K562 (cell line): ENCODE data around the gene RPEL1. TPM values are rescaled to one million over a fixed set of nuclear protein-coding genes. Genes with fewer than 3 reads are reported as not detected.

Experiments
- ATAC-seq: fragments of 200-7000 bp; cut with Tn5 transposase; 3 replicates; pipeline ENCODE4 v1.9.1; 2020; ENCODE audit warnings: moderate library complexity
- BruUV-seq: library from RNA; stranded (reverse); fragments of 400-500 nt; replicated peaks from 2 replicates; lab custom pipeline; 2021; lab: Mats Ljungman, UMichigan
- CTCF ChIA-PET: fragments of 300-600 bp; formaldehyde crosslinking; extraction: SDS; loops from one replicate; lab custom pipeline; 2021; ENCODE audit warnings: low intra/inter-chr PET ratio; lab: Yijun Ruan, JAX
- POLR2A ChIA-PET: fragments of 300-600, 350-650 bp; sonication (Branson Sonifier 250); formaldehyde crosslinking; extraction: SDS; loops from one replicate; lab custom pipeline; 2021; ENCODE audit warnings: antibody characterized with exemption, inconsistent platforms; lab: Yijun Ruan, JAX
- DNase-seq, 4 experiments: peaks; one replicate each; pipeline versions ENCODE4 v3.0.0 to v3.0.0-alpha.2; 2011 to 2018; ENCODE audit warnings: low spot score in 3 of 4, mixed read lengths in 3 of 4; ENCODE audit errors: extremely low read depth in 1 of 4
- FAIRE-seq: peaks from 2 replicates; lab custom pipeline; 2011; peaks lifted over from hg19 to GRCh38; lab: Jason Lieb, UNC
- H2AFZ ChIP-seq: 2 replicates; pipeline ENCODE4 v1.6.0; 2011; ENCODE audit warnings: low read depth, low read length, control low read depth, inconsistent platforms
- H3K27ac ChIP-seq: fragments of 200-600 bp; 3 replicates; pipeline ENCODE4 v1.8.0; 2011; ENCODE audit warnings: low read depth, mild to moderate bottlenecking, control low read depth, inconsistent platforms, low read length, moderate library complexity, mixed read lengths; ENCODE audit errors: extremely low read depth
- H3K27me3 ChIP-seq, 2 experiments: fragments of 300-600 bp in 1 of 2; 2 replicates in 1 of 2; 3 replicates in 1 of 2; pipeline versions ENCODE4 v1.6.0 to v1.8.0; 2011; ENCODE audit warnings: inconsistent platforms in 2 of 2, low read length in 2 of 2, mild to moderate bottlenecking in 1 of 2, mixed read lengths in 1 of 2, moderate library complexity in 1 of 2; ENCODE audit not compliant: control insufficient read depth in 2 of 2, insufficient read depth in 2 of 2
- H3K36me3 ChIP-seq: fragments of 300-600 bp; 3 replicates; pipeline ENCODE4 v1.8.0; 2011; ENCODE audit warnings: mild to moderate bottlenecking, low read length, inconsistent platforms; ENCODE audit not compliant: control insufficient read depth, insufficient read depth
- H3K4me1 ChIP-seq, 2 experiments: fragments of 200-600 bp in 1 of 2; replicated peaks in 1 of 2; 2 replicates in 1 of 2; 3 replicates in 1 of 2; pipeline versions ENCODE4 v1.5.1 to v1.8.0; 2011; ENCODE audit warnings: inconsistent platforms in 2 of 2, low read length in 2 of 2, mild to moderate bottlenecking in 1 of 2, mixed read lengths in 1 of 2, moderate library complexity in 1 of 2; ENCODE audit not compliant: control insufficient read depth in 2 of 2, insufficient read depth in 2 of 2
- H3K4me2 ChIP-seq: 2 replicates; pipeline ENCODE4 v1.6.1; 2011; ENCODE audit warnings: low read length, control low read depth, inconsistent platforms, mixed read lengths; ENCODE audit not compliant: insufficient read depth
- H3K4me3 ChIP-seq: fragments of 200-600 bp; sonication (generic), shearing (Covaris generic); 2 replicates; pipeline ENCODE4 v1.5.1; 2016; ENCODE audit warnings: control low read depth, inconsistent platforms
- H3K79me2 ChIP-seq: fragments of 200-600 bp; 3 replicates; pipeline ENCODE4 v1.8.0; 2011; ENCODE audit warnings: low read length, inconsistent platforms; ENCODE audit not compliant: control insufficient read depth, insufficient read depth
- H3K9ac ChIP-seq, 2 experiments: 2 replicates each; pipeline versions ENCODE4 v1.6.0 to v1.6.1; 2011; ENCODE audit warnings: low read depth in 2 of 2, low read length in 2 of 2, control low read depth in 1 of 2, inconsistent platforms in 1 of 2, mild to moderate bottlenecking in 1 of 2, mixed read lengths in 1 of 2; ENCODE audit not compliant: insufficient read depth in 1 of 2
- H3K9me1 ChIP-seq: one replicate; pipeline ENCODE4 v1.6.0; 2011; ENCODE audit warnings: inconsistent platforms, mild to moderate bottlenecking, low read length, moderate library complexity; ENCODE audit not compliant: control insufficient read depth, insufficient read depth
- H3K9me3 ChIP-seq: replicated peaks from 2 replicates; pipeline ENCODE4 v1.5.1; 2011; ENCODE audit warnings: low read depth, low read length, inconsistent platforms; ENCODE audit not compliant: control insufficient read depth, insufficient read depth
- H4K20me1 ChIP-seq: replicated peaks from 2 replicates; pipeline ENCODE4 v1.6.1; 2011; ENCODE audit warnings: low read length, inconsistent platforms, mixed read lengths; ENCODE audit not compliant: control insufficient read depth, insufficient read depth
- CBFA2T3 ChIP-seq: fragments of 450-650 bp; IDR thresholded peaks from 2 replicates; pipeline ENCODE4 v1.6.1; 2017
- CREM ChIP-seq: IDR thresholded peaks from 2 replicates; pipeline ENCODE4 v1.6.1; 2014; ENCODE audit warnings: antibody characterized with exemption, low read depth
- MIER1 ChIP-seq: fragments of 450-650 bp; IDR thresholded peaks from 2 replicates; pipeline ENCODE4 v1.6.1; 2016; ENCODE audit warnings: antibody characterized with exemption, mild to moderate bottlenecking, low read depth
- NCOA1 ChIP-seq: fragments of 450-650 bp; IDR thresholded peaks from 2 replicates; pipeline ENCODE4 v1.6.1; 2016; ENCODE audit warnings: low read depth
- POLR2H ChIP-seq: IDR thresholded peaks from 2 replicates; pipeline ENCODE4 v1.6.1; 2016; ENCODE audit warnings: missing genetic modification characterization, low read depth, mild to moderate bottlenecking, control low read depth, missing compliant biosample characterization, moderate library complexity
- ZNF263 ChIP-seq: sonication (generic); formaldehyde crosslinking; IDR thresholded peaks from 2 replicates; pipeline ENCODE4 v1.8.0; 2022; ENCODE audit warnings: mild to moderate bottlenecking, missing genetic modification reagents, borderline replicate concordance
- WGBS: fragments of 100-300 bp; shearing (Covaris generic); methylation state at CpG from one replicate; pipeline ENCODE4 v1.1.6; 2016; ENCODE audit warnings: low coverage, mixed read lengths; ENCODE audit not compliant: insufficient coverage; ENCODE audit errors: missing lambda C conversion rate; 5-methylcytosine and 5-hydroxymethylcytosine counted together
- in situ Hi-C: fragments of 300-500 bp; cut with MboI; formaldehyde crosslinking; loops from 4 replicates; pipeline ENCODE4 v1.15.0; 2018; ENCODE audit warnings: inconsistent platforms, mixed read lengths
- intact Hi-C: fragments of 100-400 bp; cut with micrococcal nuclease; formaldehyde crosslinking; loops from 2 replicates; pipeline ENCODE4 v1.14.2; 2022
- polyA plus RNA-seq, 8 experiments: library from polyadenylated mRNA; depleted of rRNA in 4 of 8; stranded (reverse) in 5 of 8; unstranded in 3 of 8; fragments of >200 nt; fragmentation: Nextera tagmentation in 2 of 8; fragmentation: Illumina TruSeq in 1 of 8; extraction: Ambion mirVana in 2 of 8; extraction: Trizol in 1 of 8; gene quantifications; 2 replicates each; pipeline versions ENCODE4 v1.2.1 to v1.2.3, GENCODE V29; 2011 to 2014; ENCODE audit warnings: inconsistent platforms in 1 of 8, missing spikeins in 1 of 8
- total RNA-seq, 7 experiments: library from RNA; depleted of rRNA in 6 of 7; stranded (reverse); fragments of >200 nt in 6 of 7; fragmentation: Illumina TruSeq in 2 of 7; extraction: Trizol in 2 of 7; gene quantifications; 2 replicates each; pipeline versions ENCODE4 v1.2.1 to v1.2.3, GENCODE V29; 2011 to 2021; ENCODE audit warnings: low replicate concordance in 1 of 7
- TF ChIP-seq, protein P1 (sequence below), 2 experiments: fragments of 450-650 bp; IDR thresholded peaks; 2 replicates each; pipeline ENCODE4 v1.6.1; 2018; ENCODE audit warnings: mild to moderate bottlenecking in 2 of 2, low read depth in 1 of 2; ENCODE audit not compliant: partially characterized antibody in 2 of 2
- TF ChIP-seq, protein P2 (sequence below): sonication (generic); formaldehyde crosslinking; IDR thresholded peaks from 2 replicates; pipeline ENCODE4 v1.8.0; 2022; ENCODE audit warnings: mild to moderate bottlenecking, missing genetic modification reagents

The RPEL1 gene
- total and polyA plus RNA-seq, 9 of the 15 experiments (the other 6 are each of a cell fraction or from before 2014, with no cell fraction given) = 0.04 to 0.15 (median 0.07) TPM; not detected in 4

DNA sequence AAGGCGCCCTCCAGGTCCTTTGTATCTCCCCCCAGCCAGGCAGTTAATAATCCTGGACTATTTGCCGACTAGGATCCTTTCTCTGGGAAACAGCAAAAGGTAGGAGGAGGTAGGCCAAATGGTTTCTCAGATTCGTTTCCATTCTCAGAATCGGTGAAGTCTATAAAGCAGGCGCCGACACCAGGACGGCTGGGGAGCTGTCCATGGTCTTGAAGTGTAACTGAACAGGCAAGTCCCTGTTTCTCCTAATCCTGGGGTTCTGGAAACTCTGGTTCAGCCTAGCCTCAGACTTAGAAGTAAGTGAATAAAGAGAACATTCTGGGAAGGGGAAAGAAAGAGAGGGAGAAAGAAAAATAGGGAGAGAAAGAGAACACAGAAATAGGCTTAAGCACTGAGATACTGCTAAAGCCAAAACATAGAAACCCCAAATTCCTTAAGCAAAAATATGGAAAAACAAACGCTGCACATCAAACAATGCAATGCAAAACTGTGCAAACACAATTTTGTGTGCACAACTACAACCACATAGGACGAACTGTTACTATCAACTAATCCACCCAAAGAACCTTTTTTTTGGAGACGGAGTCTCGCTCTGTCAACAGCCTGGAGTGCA is 20.1 kb downstream of the RPEL1 start:
- in situ Hi-C loops (no loop called here), intact Hi-C loops (no loop called here)
- no peaks in the 10 kb centered on the region for H3K79me2 ChIP-seq
- H4K20me1 ChIP-seq = no peaks in the 10 kb centered on the region
- H3K27me3 ChIP-seq = peaks cover 0 to 4% of the 10 kb centered on the region in 2 experiments; a peak in 1 of 5 replicates
- WGBS = 2% methylated on average over 9 of the region's 11 CpGs
- H3K9me1 ChIP-seq = no peaks in the 10 kb centered on the region
- no TSS peak for BruUV-seq
- no peak overlapping the region for H3K9ac ChIP-seq
- FAIRE-seq (peak; percentile 54), ATAC-seq (peak; percentile 67; the same call in 2 of the 3 replicates), DNase-seq (peak; percentile 21 to 66 (median 28))
- ChIA-PET CTCF (interaction anchor here (0.6 to 0.7 kb wide), 2 partner anchors 14 to 358 kb away, joined by 3 to 5 read pairs; no protein-coding TSS in a partner anchor), POLR2A (interaction anchor here (0.8 kb wide), 2 partner anchors 12 to 13 kb away, joined by 4 to 5 read pairs; no protein-coding TSS in a partner anchor)
- no peaks in the 10 kb centered on the region; a peak in 1 of 5 replicates for H3K4me1 ChIP-seq
- H3K4me3 ChIP-seq = no peak overlapping the region
- no peaks in the 10 kb centered on the region for H3K9me3 ChIP-seq
- H3K27ac ChIP-seq = no peak overlapping the region
- H3K4me2 ChIP-seq = no peak overlapping the region
- H2AFZ ChIP-seq = no peak overlapping the region
- H3K36me3 ChIP-seq = no peaks in the 10 kb centered on the region
- no peak for TF ChIP-seq CBFA2T3
- TF ChIP-seq CREM = 0 out of 2 replicates have a peak, but pooled peaks have one; percentile 14
- no peak for TF ChIP-seq POLR2H (tag)
- TF ChIP-seq NCOA1 = peak; percentile 56; the same call in 1 of the 2 replicates
- TF ChIP-seq, protein P1, sequence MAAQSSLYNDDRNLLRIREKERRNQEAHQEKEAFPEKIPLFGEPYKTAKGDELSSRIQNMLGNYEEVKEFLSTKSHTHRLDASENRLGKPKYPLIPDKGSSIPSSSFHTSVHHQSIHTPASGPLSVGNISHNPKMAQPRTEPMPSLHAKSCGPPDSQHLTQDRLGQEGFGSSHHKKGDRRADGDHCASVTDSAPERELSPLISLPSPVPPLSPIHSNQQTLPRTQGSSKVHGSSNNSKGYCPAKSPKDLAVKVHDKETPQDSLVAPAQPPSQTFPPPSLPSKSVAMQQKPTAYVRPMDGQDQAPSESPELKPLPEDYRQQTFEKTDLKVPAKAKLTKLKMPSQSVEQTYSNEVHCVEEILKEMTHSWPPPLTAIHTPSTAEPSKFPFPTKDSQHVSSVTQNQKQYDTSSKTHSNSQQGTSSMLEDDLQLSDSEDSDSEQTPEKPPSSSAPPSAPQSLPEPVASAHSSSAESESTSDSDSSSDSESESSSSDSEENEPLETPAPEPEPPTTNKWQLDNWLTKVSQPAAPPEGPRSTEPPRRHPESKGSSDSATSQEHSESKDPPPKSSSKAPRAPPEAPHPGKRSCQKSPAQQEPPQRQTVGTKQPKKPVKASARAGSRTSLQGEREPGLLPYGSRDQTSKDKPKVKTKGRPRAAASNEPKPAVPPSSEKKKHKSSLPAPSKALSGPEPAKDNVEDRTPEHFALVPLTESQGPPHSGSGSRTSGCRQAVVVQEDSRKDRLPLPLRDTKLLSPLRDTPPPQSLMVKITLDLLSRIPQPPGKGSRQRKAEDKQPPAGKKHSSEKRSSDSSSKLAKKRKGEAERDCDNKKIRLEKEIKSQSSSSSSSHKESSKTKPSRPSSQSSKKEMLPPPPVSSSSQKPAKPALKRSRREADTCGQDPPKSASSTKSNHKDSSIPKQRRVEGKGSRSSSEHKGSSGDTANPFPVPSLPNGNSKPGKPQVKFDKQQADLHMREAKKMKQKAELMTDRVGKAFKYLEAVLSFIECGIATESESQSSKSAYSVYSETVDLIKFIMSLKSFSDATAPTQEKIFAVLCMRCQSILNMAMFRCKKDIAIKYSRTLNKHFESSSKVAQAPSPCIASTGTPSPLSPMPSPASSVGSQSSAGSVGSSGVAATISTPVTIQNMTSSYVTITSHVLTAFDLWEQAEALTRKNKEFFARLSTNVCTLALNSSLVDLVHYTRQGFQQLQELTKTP (IDR thresholded peaks at IDR 0.05; ENCODE audit: low read depth in 1 of 2, partially characterized antibody in 2 of 2) = peak in 1 of 2 experiments; percentile 80
- TF ChIP-seq MIER1 = peak; percentile 92
- TF ChIP-seq, protein P2, sequence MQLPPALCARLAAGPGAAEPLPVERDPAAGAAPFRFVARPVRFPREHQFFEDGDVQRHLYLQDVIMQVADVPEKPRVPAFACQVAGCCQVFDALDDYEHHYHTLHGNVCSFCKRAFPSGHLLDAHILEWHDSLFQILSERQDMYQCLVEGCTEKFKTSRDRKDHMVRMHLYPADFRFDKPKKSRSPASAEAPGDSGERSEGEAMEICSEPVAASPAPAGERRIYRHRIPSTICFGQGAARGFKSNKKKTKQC (CRISPR knock-in tag) = 0 out of 2 replicates have a peak, but pooled peaks have one; percentile 56
- TF ChIP-seq ZNF263 = 0 out of 2 replicates have a peak, but pooled peaks have one; percentile 20
